ENCODE data around the gene ALG9.

ALG9 gene

DNA sequence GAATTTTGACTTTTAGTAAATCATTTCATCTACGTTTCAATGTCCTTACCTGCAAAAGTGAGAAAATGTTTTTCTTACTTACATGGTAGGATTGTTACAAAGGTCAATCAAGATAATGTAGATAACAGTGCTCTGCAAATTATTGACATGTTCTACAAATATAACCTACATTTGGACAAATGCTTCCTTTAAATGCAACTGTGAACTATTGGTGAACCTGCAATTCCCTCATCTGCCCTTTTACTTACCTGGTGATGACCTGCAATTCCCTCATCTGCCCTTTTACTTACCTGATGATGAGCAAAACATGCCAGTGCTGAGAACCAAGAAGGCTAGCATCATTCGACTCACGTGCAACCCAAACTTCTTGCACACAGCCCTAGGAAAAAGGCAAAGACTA is 11.1 kb downstream of the ALG9 start:
- Mint-ChIP-seq H3K27ac (no peak overlapping the region), H3K36me3 (peaks cover 32% of the 10 kb centered on the region), H3K4me3 (no peak overlapping the region), H3K4me1 (no peaks in the 10 kb centered on the region), H3K9me3 (no peaks in the 10 kb centered on the region), H3K27me3 (no peaks in the 10 kb centered on the region)
- DNase-seq: no peak
- CTCF ChIA-PET: interaction anchor here (1.4 kb wide), 1 partner anchor 19 kb away, joined by 3 read pairs; no protein-coding TSS in a partner anchor

DNA sequence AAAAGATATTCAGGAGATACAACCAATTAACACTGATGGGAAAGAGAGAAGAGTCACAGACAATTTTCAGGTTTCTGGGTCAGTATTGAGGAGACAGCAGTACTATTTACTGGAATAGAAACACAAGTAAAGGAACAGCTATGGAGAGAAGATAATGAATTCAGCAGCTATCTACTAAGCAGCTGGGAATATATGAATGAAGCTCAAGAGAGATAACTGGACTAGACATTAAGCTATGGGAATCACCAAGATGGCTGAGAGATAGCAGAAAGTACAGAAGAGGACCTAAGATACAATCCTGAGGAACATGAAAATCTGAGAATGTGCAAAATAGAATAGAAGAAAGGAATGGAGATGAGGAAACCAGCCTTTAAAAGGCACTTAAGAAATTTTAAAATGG is 15.9 kb downstream of the ALG9 start:
- no peaks in the 10 kb centered on the region for H3K27me3 Mint-ChIP-seq
- CTCF ChIA-PET: interaction anchor here (1.0 to 1.2 kb wide), 2 partner anchors 10 to 270 kb away, joined by 3 to 5 read pairs; no protein-coding TSS in a partner anchor
- H3K27ac Mint-ChIP-seq: no peak overlapping the region
- no peaks in the 10 kb centered on the region for H3K4me1 Mint-ChIP-seq
- DNase-seq: no peak
- peaks cover 35% of the 10 kb centered on the region for H3K36me3 Mint-ChIP-seq
- no peaks in the 10 kb centered on the region for H3K9me3 Mint-ChIP-seq
- no peak overlapping the region for H3K4me3 Mint-ChIP-seq

DNA sequence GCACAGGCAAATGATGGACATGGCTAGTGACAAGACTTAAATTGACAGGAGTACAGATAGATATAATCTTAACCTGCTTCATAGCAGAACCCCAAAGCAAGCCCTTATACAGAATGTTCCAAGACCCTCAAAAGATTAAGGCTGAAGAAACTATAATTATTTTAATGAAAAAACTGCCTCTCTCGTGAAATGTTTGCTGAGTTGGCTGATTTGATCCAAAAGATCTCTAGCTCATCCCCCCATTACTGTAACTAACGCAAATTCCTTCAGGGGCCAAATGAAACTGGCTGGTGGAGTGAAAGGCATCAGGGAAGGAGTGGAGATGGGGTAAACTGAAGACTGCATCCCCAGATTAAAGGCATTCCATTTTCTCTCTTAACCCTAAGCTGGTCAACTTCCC is 19.3 kb downstream of the ALG9 start:
- Mint-ChIP-seq H3K27me3 (no peaks in the 10 kb centered on the region), H3K4me3 (no peak overlapping the region), H3K36me3 (peaks cover 30% of the 10 kb centered on the region), H3K4me1 (no peaks in the 10 kb centered on the region), H3K9me3 (no peaks in the 10 kb centered on the region), H3K27ac (no peak overlapping the region)
- no peak for DNase-seq
- CTCF ChIA-PET: interaction anchor here (0.7 to 1.7 kb wide), 2 partner anchors 11 to 265 kb away, joined by 3 to 4 read pairs; no protein-coding TSS in a partner anchor

DNA sequence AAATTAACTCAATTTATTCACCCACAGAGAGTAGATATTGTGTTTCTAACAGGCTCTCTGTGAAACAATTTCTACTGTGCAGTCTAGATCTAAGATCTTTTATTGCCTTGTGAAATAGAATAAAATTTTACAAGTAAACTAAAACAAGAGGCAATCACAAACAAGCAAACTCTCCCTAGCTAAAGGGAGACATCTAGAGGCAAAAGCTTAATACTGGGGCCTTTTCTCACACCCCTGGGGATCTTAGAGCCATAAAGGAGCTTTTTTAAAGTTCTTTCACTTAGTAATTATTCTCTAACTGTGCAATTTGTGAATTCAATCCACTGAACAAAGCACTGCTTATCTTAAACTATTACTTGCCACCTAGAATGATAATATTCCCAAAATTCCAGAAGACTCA is 19.7 kb downstream of the ALG9 start:
- Mint-ChIP-seq H3K4me1 (no peaks in the 10 kb centered on the region), H3K36me3 (peaks cover 32% of the 10 kb centered on the region), H3K4me3 (no peak overlapping the region), H3K9me3 (no peaks in the 10 kb centered on the region), H3K27me3 (no peaks in the 10 kb centered on the region), H3K27ac (no peak overlapping the region)
- CTCF ChIA-PET: interaction anchor here (0.7 to 1.7 kb wide), 3 partner anchors 10 to 265 kb away, joined by 3 to 4 read pairs (median 3); no protein-coding TSS in a partner anchor
- DNase-seq: no peak

DNA sequence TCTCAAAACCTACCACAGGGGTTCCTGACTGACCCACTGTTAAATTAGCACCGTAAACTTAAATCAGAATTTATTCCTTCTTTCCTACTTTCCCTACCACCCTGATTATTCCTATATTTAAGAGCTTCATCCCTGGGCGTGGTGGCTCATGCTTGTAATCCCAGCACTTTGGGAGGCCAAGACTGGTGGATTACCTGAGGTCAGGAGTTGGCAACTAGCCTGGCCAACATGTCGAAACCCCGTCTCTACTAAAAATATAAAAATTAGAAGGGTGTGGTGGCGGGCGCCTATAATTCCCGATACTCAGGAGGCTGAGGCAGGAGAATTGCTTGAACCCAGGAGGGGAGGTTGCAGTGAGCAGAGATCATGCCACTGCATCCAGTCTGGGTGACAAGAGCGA is 20.3 kb downstream of the ALG9 start:
- Mint-ChIP-seq H3K36me3 (peaks cover 32% of the 10 kb centered on the region), H3K4me1 (no peaks in the 10 kb centered on the region), H3K27ac (no peak overlapping the region), H3K27me3 (no peaks in the 10 kb centered on the region), H3K9me3 (no peaks in the 10 kb centered on the region), H3K4me3 (no peak overlapping the region)
- no peak for DNase-seq
- CTCF ChIA-PET: interaction anchor here (0.7 to 1.7 kb wide), 2 partner anchors 201 to 264 kb away, joined by 3 to 4 read pairs; no protein-coding TSS in a partner anchor

DNA sequence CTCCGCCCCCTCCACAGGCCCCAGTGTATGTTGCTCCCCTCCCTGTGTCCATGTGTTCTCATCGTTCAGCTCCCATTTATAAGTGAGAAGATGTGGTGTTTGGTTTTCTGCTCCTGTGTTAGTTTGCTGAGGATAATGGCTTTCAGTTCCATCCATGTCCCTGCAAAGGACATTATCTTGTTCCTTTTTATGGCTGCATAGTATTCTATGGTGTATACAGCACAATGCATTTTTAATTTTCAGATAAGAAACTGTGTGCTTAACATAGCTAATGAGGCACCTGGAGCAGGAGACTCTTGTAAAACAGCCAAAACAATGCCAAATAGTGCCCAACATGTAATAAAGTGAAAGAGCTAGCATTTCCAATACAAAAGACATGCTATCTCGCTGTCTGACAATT is 21.8 kb downstream of the ALG9 start:
- no peak overlapping the region for H3K27ac Mint-ChIP-seq
- CTCF ChIA-PET: interaction anchor here (1.4 to 1.6 kb wide), 2 partner anchors 10 to 23 kb away, joined by 3 to 7 read pairs; no protein-coding TSS in a partner anchor
- H3K4me3 Mint-ChIP-seq: no peak overlapping the region
- H3K27me3 Mint-ChIP-seq: no peaks in the 10 kb centered on the region
- no peaks in the 10 kb centered on the region for H3K9me3 Mint-ChIP-seq
- no peaks in the 10 kb centered on the region for H3K4me1 Mint-ChIP-seq
- DNase-seq: no peak
- peaks cover 26% of the 10 kb centered on the region for H3K36me3 Mint-ChIP-seq

DNA sequence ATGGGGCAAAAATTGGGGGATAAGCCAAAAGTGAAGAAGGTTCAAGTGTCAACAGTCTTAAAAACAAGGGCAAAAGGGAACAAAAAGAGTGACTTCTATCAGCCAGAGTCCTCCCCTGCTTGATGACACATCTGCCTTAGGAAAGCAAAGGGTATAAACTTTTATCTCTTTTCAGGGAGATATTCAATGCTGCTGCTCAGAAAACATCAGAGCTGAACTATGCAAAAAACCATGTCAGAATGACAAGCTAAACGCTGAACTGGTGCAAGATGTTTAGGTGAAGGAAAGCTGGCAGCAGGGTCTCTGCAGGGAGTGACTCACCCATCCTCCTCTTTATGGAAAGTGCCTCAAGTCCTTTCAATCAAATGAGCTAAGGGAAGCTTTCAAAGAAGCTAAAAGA is 24.7 kb downstream of the ALG9 start:
- no peaks in the 10 kb centered on the region for H3K27me3 Mint-ChIP-seq
- H3K36me3 Mint-ChIP-seq: peaks cover 19% of the 10 kb centered on the region
- CTCF ChIA-PET: interaction anchor here (0.7 to 2.1 kb wide), 4 partner anchors 29 to 260 kb away, joined by 3 to 6 read pairs (median 3); no protein-coding TSS in a partner anchor
- H3K4me1 Mint-ChIP-seq: no peaks in the 10 kb centered on the region
- H3K9me3 Mint-ChIP-seq: no peaks in the 10 kb centered on the region
- no peak overlapping the region for H3K27ac Mint-ChIP-seq
- no peak for DNase-seq
- H3K4me3 Mint-ChIP-seq: no peak overlapping the region

DNA sequence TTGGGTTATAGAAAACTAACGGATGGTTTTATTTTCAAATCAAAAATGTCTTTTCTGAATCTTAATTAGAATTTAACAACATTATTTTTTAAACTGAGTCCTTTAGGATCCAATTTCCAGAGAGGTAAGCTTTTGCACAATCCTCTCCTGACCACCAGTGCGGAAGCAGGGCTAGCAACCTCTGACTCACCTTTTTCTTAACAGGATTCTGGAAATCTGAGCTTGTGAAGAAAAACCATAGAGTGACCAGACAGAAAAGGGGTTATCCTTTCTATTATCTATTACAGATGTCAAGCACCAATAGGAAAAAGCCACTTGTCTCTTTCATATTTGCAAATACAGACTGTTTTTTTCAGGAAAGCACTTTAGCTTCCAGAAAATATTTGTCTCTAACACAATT is 25.3 kb downstream of the ALG9 start:
- no peak overlapping the region for H3K4me3 Mint-ChIP-seq
- H3K27me3 Mint-ChIP-seq: no peaks in the 10 kb centered on the region
- peaks cover 18% of the 10 kb centered on the region for H3K36me3 Mint-ChIP-seq
- CTCF ChIA-PET: interaction anchor here (0.7 to 2.1 kb wide), 5 partner anchors 29 to 282 kb away, joined by 3 to 7 read pairs (median 3); no protein-coding TSS in a partner anchor
- no peak overlapping the region for H3K27ac Mint-ChIP-seq
- DNase-seq: no peak
- no peaks in the 10 kb centered on the region for H3K9me3 Mint-ChIP-seq
- H3K4me1 Mint-ChIP-seq: peaks cover 2% of the 10 kb centered on the region

DNA sequence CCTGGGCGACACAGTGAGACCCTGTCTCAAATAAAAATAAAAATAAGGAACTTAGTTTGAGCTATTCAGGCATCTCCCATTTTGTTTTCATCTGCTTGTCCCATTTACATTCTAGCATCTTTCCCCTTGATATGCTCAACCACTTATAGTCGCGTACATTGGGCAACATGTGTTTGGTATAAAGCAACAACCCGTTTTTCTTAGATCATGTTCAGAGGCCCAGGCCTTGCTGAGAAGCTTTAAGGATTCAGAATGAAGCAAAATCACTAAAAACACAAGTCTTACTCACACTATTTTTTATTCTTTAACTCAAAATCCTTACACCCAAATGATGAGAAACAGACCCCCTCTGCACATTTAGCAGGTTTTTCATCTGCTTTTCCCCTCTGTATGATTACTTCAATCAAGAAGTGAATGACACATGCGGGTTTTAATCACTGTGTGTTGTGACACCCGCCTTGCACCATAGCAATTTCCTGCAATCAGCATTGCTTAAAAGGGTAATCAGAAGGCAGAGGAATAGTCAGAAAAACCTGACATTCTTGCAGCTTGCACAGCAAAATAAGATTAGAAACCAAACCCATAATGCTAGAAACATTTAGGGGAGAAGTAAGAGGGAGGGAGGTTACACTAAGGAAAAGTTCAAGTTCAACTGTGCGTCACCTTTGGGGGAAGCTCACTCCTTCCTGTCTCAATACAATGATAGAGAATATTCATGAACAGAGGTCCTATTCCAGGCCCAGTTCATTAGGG is 25.9 kb downstream of the ALG9 start:
- Mint-ChIP-seq H3K9me3 (no peaks in the 10 kb centered on the region), H3K4me3 (no peak overlapping the region), H3K4me1 (peaks cover 2% of the 10 kb centered on the region), H3K27ac (no peak overlapping the region), H3K27me3 (no peaks in the 10 kb centered on the region), H3K36me3 (peaks cover 18% of the 10 kb centered on the region)
- CTCF ChIA-PET: interaction anchor here (0.9 to 2.1 kb wide), 4 partner anchors 11 to 281 kb away, joined by 3 to 7 read pairs (median 4); no protein-coding TSS in a partner anchor
- no peak for DNase-seq

DNA sequence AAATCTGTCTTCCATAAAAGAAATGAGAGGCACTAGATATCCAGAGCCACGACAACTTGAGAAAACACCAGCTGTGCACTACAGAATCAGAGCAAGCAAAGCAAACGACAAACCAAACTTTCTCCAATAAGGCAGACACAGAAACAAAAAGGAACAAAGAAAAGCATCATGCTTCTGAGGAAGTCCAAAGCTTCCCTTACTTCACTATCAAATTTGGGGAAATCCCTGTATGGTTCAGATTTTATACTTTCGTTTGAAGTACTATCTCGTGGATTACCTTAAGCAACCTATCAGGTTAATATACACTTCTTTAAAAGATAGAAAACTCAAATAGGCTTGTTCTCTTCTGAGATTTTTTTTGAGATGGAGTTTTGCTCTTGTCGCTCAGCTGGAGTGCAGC is 27.7 kb downstream of the ALG9 start:
- Mint-ChIP-seq H3K4me3 (no peak overlapping the region), H3K27ac (no peak overlapping the region), H3K27me3 (no peaks in the 10 kb centered on the region), H3K4me1 (peaks cover 2% of the 10 kb centered on the region), H3K9me3 (no peaks in the 10 kb centered on the region), H3K36me3 (peaks cover 9% of the 10 kb centered on the region)
- no peak for DNase-seq
- CTCF ChIA-PET: interaction anchor here (1.1 to 5.9 kb wide), 8 partner anchors 11 to 388 kb away, joined by 3 to 50 read pairs (median 4); no protein-coding TSS in a partner anchor

DNA sequence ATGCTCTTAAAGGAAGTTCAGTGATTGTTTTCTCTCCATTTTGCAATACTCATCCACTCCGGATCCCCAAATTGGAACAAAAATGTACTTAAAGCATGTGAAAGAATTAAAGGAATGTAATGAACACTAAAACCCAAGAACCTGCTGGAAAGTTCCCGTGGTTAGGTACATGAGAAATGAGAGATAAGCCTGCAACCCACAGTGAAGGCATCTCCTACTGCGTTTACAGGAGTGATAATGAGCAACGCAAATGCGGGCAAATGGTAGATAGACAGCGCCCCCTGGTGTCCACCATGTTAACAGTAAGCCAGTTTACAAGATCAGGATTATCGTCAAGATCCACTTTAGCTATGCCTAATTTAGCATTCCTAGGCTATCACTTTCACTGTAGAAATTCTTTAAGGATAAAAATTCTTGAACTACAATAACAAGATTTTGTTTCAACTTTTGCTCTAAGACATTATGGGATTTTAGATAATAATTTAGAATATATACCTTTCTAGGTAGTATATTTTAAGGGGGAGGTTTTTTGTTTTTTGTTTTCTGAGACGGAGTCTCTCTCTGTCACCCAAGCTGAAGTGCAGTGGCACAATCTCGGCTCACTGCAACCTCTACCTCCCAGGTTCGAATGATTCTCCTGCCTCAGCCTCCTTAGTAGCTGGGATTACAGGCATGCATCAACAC is 29.9 kb downstream of the ALG9 start:
- peak; percentile 91 for DNase-seq
- H3K4me1 Mint-ChIP-seq: peaks cover 7% of the 10 kb centered on the region
- no peaks in the 10 kb centered on the region for H3K27me3 Mint-ChIP-seq
- no peaks in the 10 kb centered on the region for H3K9me3 Mint-ChIP-seq
- H3K27ac Mint-ChIP-seq: no peak overlapping the region
- no peak overlapping the region for H3K4me3 Mint-ChIP-seq
- CTCF ChIA-PET: interaction anchor here (0.6 to 5.9 kb wide), 20 partner anchors 8 to 388 kb away, joined by 3 to 50 read pairs (median 3); partner anchors contain the start of gene ALG9
- H3K36me3 Mint-ChIP-seq: peaks cover 13% of the 10 kb centered on the region

DNA sequence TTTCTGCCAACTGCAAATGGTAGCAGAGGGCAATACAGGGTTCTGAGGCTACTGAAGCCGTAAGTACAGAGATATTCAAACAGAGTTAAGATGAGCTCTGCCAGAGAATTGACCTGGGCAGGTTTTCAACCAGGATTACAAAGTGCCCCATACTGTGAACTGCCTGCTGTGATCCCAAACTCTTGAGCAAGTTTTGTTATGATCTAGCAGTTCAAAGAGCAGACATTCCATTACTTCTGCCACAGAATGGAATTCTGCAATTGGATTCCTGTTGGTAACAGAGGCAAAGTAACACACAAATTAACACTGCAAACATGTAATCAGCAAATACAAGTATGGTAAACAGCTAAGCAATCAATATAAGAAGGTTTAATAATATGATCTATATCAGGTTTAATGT is 31.2 kb downstream of the ALG9 start:
- H3K36me3 Mint-ChIP-seq: peaks cover 22% of the 10 kb centered on the region
- no peak overlapping the region for H3K27ac Mint-ChIP-seq
- DNase-seq: no peak
- H3K27me3 Mint-ChIP-seq: no peaks in the 10 kb centered on the region
- H3K9me3 Mint-ChIP-seq: no peaks in the 10 kb centered on the region
- H3K4me1 Mint-ChIP-seq: peaks cover 9% of the 10 kb centered on the region
- CTCF ChIA-PET: interaction anchor here (0.6 to 5.9 kb wide), 5 partner anchors 10 to 274 kb away, joined by 3 to 50 read pairs (median 3); no protein-coding TSS in a partner anchor
- H3K4me3 Mint-ChIP-seq: no peak overlapping the region

DNA sequence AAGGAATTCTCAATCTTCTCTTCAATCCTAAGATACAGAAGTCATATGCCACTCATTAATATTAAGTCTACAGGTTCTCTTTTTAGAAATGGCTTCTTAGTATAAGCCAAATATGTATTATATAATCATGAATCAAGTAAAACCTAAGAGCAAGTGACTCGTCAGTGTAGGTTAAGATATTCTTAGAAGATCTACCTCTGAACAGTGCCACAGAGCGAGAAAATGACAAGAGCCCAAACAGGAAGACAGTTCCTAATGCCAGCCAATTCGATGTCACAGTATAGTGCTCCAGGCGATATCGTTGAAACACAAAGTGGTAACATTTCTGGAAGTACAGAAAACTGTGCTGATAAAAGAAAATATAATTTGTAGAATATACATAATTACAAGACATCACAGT is 33.3 kb downstream of the ALG9 start:
- no peak for DNase-seq
- no peaks in the 10 kb centered on the region for H3K27me3 Mint-ChIP-seq
- H3K27ac Mint-ChIP-seq: no peak overlapping the region
- no peaks in the 10 kb centered on the region for H3K9me3 Mint-ChIP-seq
- CTCF ChIA-PET: interaction anchor here (0.6 to 5.9 kb wide), 2 partner anchors 245 to 251 kb away, joined by 3 to 50 read pairs; no protein-coding TSS in a partner anchor
- peaks cover 34% of the 10 kb centered on the region for H3K36me3 Mint-ChIP-seq
- peaks cover 9% of the 10 kb centered on the region for H3K4me1 Mint-ChIP-seq
- H3K4me3 Mint-ChIP-seq: no peak overlapping the region

DNA sequence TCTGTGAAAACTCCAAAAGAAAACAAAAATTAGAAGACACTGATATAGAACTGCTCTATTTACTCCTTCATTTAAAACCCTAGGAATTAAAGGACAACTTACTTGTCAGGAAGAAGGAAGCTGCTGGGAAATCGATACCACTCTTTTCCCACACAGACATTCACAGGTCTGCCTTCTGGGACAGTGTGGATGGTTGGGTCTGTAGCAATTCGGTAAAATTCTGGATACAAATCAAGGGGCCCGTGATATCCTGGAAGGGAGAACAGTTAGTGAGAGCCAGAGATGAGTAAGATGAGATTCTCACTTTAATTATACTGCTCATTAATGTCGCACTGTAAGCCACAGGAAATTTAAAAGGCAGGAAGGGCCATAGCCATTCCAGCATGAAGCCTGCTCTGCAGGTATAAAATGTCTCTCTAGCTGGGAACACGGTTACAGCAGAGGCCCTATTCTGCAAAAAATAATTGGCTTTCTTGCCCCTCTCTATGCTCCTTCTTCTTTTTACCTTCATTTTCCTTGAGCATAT is 34.0 kb downstream of the ALG9 start:
- H3K4me3 Mint-ChIP-seq: no peak overlapping the region
- H3K27ac Mint-ChIP-seq: no peak overlapping the region
- peaks cover 9% of the 10 kb centered on the region for H3K4me1 Mint-ChIP-seq
- no peaks in the 10 kb centered on the region for H3K27me3 Mint-ChIP-seq
- DNase-seq: no peak
- H3K9me3 Mint-ChIP-seq: no peaks in the 10 kb centered on the region
- CTCF ChIA-PET: interaction anchor here (0.8 kb wide), 1 partner anchor 236 kb away, joined by 3 read pairs; no protein-coding TSS in a partner anchor
- H3K36me3 Mint-ChIP-seq: peaks cover 34% of the 10 kb centered on the region
